GM21529 (cell line): ENCODE data around the gene TPGS2.
A peak's percentile ranks its signal among the peaks of the same experiment; 100 is the strongest.
"Not testable (repeated sequence)": the region's sequence is repeated elsewhere in the genome, so short reads cannot be mapped to it uniquely, and the experiment has no call there.

Experiments used
- ATAC-seq: cut with Tn5 transposase; IDR thresholded peaks from one replicate; pipeline ENCODE4 v1.9.1; 2021; ENCODE audit not compliant: unreplicated experiment

Gene TPGS2, protein sequence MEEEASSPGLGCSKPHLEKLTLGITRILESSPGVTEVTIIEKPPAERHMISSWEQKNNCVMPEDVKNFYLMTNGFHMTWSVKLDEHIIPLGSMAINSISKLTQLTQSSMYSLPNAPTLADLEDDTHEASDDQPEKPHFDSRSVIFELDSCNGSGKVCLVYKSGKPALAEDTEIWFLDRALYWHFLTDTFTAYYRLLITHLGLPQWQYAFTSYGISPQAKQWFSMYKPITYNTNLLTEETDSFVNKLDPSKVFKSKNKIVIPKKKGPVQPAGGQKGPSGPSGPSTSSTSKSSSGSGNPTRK

GRCh38 chr18:36828630-36829361 is at the start of gene TPGS2, which contains the start of gene KIAA1328:
Gene TPGS2 (minus strand): TSS chr18:36829002. CDS start chr18:36828767, 235 bp downstream.
Gene KIAA1328 (plus strand): TSS chr18:36829127. CDS start chr18:36829139, 12 bp downstream.
- peak; percentile 91 for ATAC-seq

DNA sequence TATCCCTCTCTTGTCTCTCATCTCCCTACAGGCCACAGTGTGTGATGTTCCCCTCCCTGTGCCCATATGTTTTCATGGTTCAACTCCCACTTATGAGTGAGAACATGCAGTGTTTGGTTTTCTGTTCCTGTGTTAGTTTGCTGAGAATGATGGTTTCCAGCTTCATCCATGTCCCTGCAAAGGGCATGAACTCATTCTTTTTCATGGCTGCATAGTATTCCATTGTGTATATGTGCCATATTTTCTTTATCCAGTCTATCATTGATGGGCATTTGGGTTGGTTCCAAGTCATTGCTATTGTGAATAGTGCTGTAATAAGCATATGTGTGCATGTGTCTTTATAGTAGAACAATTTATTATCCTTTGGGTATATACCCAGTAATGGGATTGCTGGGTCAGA is 45.0 kb upstream of the TPGS2 start:
- not testable (repeated sequence) for ATAC-seq

- no peak for ATAC-seq
These were observed 43.5 kb upstream of the TPGS2 start for GRCh38 chr18:36872329-36872728.

DNA sequence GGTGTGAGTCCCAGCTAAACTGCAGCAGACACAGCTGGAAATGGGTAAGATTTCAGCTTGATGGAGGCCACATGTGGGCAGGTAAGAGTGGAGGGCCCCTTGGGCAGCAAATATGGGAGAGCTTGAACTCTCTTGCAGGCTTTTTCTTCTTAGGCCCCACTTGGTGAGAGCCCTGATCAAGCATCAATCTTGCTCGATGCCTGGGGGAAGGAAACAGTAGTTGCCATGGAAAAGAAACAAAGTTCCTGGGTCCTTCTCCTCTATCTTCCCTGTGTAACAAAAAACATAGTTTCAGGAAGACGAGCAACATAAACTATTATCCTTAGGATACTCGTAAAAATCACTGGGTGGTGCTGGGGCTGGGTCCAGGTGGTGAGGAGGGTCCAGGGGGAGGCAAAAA is 43.0 kb upstream of the TPGS2 start:
- ATAC-seq, result no peak

DNA sequence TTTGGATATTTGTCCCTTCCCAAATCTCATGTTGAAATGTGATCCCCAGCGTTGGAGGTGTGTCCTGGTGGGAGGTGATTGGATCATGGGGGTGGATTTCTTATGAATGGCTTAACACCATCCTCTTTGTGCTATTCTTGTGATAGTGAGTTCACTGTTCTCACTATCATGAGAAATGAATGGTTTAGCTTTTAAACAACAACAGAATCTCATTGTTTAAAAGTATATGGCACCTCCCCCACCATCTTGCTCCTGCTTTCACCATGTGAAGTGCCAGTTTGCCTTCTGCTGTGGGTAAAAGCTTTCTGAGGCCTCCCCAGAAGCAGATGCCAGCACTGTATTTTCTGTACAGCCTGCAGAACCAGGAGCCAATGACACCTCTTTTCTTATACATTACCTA is 38.3 kb upstream of the TPGS2 start:
- no peak for ATAC-seq

DNA sequence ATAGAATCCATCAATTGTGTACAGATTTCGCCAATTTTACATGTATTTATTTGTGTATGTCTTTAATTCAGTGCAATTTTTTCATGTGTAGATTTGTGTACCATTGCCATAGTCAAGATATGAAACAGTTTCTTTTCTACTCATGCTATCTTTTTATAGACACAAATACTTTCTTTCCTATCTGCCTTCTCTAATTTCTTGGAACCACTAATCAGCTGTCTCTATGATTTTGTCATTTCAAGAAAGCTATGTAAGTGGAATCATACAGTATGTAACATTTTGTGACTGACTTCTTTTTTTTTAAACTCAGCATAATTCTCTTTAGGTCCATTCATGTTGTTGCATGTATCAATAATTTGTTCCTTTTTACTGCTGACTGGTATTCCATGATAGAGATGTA is 33.4 kb upstream of the TPGS2 start:
- ATAC-seq, result no peak

- no peak for ATAC-seq
These were observed 28.0 kb upstream of the TPGS2 start for GRCh38 chr18:36856815-36857214.

DNA sequence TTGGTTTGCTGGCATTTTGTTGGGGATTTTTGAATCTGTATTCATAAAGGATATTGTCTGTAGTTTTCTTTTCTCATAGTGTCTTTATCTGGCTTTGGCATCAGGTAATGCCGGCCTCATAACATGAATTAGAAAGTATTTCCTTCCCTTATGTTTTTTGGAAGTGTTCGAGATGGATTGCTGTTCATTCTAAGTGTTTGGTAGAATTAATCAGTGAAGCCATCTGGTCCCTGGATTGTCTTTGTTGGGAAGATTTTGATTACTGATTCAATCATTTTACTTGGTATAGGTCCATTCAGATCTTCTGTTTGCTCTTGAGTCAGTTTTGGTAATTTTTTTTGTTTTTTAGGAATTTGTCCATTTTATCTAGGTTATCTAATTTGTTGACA is 22.4 kb upstream of the TPGS2 start:
- ATAC-seq, result no peak

- no peak for ATAC-seq
These were observed 21.9 kb upstream of the TPGS2 start for GRCh38 chr18:36850527-36851201.

DNA sequence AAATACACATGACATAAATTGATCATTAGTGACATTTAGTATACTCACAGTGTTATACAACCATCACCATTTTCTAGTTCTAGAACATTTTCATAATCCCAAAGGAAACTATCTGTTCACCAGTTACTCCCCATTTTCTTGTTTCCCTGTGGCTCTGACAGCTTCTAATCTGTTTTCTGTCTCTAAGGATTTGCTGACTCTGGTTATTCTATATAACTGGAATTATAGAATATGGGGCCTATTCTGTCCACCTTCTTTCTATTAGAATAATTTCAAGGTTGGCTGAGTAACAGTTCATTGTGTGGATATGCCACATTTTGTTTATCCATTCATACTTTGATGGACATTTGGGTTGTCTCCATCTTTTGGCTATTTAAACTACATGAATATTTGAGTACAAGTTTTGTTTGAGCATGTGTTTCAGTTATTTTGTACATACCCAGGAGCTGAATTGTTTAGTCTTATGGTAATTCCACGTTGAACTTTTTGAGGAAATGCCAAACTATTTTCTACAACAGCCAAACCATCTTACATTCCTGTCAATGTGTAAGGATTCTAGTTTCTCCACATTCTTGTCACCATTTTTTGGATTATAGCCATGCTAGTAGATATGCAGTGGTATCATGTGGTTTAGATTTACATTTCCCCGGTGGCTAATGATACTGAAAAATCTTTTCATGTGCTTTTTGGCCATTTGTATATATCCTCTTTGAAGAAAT is 20.6 kb upstream of the TPGS2 start:
- no peak for ATAC-seq

GRCh38 chr18:36848609-36849008 is 19.8 kb upstream of the TPGS2 start:
- no peak for ATAC-seq

- ATAC-seq, result no peak
These were observed 15.0 kb upstream of the TPGS2 start for GRCh38 chr18:36843784-36844183.

GRCh38 chr18:36843199-36843598 is 14.4 kb upstream of the TPGS2 start:
- ATAC-seq, result no peak

- no peak for ATAC-seq
These were observed 11.0 kb upstream of the TPGS2 start for GRCh38 chr18:36839835-36840234.

DNA sequence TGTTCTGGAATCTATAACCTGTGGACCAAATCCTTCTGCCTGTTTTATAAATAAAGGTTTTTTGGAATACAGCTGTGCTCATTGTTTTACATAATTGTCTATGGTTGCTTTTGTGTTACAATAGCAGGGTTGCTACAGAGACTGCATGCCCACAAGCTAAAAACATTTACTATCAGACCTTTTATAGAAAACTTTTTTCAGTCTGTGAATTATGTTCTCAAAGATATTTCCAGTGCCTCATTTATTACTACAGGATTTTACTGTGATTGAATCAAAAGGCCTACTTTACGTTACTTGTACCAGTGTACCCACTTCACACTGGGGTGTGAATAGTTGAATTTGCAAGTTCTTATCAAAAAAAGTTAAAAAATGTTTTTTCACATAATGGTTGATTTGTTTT is 7.1 kb upstream of the TPGS2 start:
- no peak for ATAC-seq

GRCh38 chr18:36833120-36833519 is 4.3 kb upstream of the TPGS2 start:
- no peak for ATAC-seq

DNA sequence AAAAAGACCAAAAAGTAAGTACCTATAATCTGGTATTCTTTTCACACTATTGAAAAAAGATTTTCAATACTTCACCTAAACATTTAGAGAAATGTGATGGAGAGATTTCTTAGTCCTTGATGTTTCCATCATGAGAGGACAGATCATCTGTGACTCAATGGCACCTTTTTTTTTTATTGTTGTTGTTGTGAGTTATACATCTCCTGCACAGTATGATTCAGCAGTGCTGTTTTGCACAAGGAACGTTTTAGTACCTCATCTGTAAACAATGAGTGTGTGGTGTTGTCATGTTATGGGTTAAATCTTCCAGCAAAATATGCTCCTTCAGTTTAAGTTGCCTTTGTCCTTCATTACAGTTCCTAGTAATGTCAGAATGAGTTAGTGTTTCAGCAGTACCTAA is 2.3 kb upstream of the TPGS2 start:
- ATAC-seq, result no peak

GRCh38 chr18:36830158-36830495 is 1.3 kb upstream of the TPGS2 start:
- ATAC-seq, result no peak

DNA sequence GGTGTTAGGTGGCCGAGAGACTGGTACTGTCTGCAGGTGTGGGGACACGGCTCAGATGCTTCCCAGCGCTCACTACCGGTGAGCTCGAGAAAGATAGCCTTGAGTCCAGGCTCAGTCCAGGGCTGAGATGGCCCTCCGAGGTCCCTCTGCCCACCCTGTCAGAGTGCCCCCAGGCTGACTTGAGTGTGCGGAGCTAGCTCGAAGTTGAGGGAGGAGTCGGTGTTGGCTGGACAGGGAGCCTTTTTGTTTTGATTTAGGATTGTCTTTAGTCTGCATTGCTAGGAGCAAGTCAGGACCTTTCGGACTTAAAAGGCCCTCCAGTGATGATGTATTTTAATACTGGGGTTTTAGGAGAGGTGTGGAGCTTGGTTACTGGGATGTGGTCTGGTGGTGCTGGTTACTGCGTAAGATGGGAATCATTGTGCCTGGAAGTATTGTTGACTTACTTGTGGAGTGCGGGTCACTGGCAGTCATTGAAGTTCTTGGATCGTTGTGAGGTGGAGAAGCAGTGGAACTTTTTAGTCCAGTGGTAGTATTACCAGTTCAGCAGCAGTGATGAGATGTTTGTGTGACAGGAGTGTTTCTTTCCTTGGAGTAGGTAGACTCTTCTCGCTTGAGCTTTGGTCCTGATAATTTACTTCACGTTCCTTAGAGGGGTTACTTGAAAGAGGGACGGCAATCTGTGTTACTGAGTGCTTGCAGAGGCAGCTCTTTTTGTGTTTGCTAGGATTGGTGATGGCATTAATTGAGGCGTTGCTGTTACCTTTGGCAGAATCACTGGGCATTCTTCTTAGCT is 758 bp upstream of the TPGS2 start:
- no peak for ATAC-seq

GRCh38 chr18:36828157-36828629 is 609 bp downstream of the TPGS2 start:
- ATAC-seq, result peak; percentile 4
